SK-N-SH (cell line): ENCODE measurements around the gene SRP54.

Experiments
- EP300 ChIP-seq, 2 experiments: IDR thresholded peaks; 2 replicates each; pipeline versions ENCODE4 v1.4.0 to v1.6.1; 2012; ENCODE audit warnings: borderline replicate concordance in 1 of 2, low read depth in 1 of 2, low read length in 1 of 2
- EZH2phosphoT487 ChIP-seq: fragments of 200-600 bp; sonication (generic); IDR thresholded peaks from 2 replicates; pipeline ENCODE4 v1.6.1; 2017; ENCODE audit warnings: low read depth, mixed run types, mild to moderate bottlenecking, antibody characterized with exemption, moderate library complexity, borderline replicate concordance
- GABPA ChIP-seq: IDR thresholded peaks from 2 replicates; pipeline ENCODE4 v1.4.0; 2012; ENCODE audit warnings: low read depth, mild to moderate bottlenecking
- JUND ChIP-seq: IDR thresholded peaks from 2 replicates; pipeline ENCODE4 v1.4.0; 2012
- POLR2AphosphoS5 ChIP-seq: IDR thresholded peaks from 2 replicates; pipeline ENCODE4 v1.6.1; 2012; ENCODE audit warnings: low read depth, low read length
- RFX5 ChIP-seq: IDR thresholded peaks from 2 replicates; pipeline ENCODE4 v1.6.1; 2012; ENCODE audit warnings: mild to moderate bottlenecking, improper control_type of control experiment, low read length
- TAF1 ChIP-seq: IDR thresholded peaks from 2 replicates; pipeline ENCODE4 v1.6.1; 2012; ENCODE audit warnings: low read depth, mild to moderate bottlenecking, low read length, moderate library complexity, borderline replicate concordance
- YY1 ChIP-seq: IDR thresholded peaks from 2 replicates; pipeline ENCODE4 v1.4.0; 2012; ENCODE audit warnings: low read depth, mild to moderate bottlenecking
- TF ChIP-seq, protein P1 (sequence below): IDR thresholded peaks from 2 replicates; pipeline ENCODE4 v1.4.0; 2012; ENCODE audit warnings: low read depth
- TF ChIP-seq, protein P2 (sequence below): fragments of 200-600 bp; sonication (generic); IDR thresholded peaks from 2 replicates; pipeline ENCODE4 v1.6.1; 2017; ENCODE audit warnings: antibody characterized with exemption, mild to moderate bottlenecking, moderate library complexity
- TF ChIP-seq, protein P3 (sequence below): IDR thresholded peaks from 2 replicates; pipeline ENCODE4 v1.6.1; 2012; ENCODE audit warnings: mild to moderate bottlenecking, low read depth, low read length, moderate library complexity

DNA sequence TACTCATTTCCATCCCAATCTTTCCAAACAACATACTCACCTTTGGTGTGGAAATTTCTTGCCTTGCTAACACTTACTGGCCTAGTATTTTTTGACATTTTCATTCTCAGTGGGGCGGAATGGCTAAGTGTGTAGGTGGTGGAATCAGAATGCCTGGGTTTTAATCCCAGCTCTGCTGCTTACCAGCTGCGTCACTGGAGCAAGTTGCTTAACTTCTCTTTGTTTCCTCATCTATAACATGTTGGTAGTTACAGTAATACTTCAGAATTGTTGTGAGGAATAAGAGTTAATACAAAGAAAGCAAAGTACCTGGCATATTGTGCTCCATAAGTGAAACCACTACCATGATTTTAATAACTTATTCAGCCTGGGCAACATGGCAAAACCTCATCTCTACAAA, 60.3 kb downstream of the SRP54 start:
- no peak for TF ChIP-seq EZH2phosphoT487
- TF ChIP-seq, protein P1, sequence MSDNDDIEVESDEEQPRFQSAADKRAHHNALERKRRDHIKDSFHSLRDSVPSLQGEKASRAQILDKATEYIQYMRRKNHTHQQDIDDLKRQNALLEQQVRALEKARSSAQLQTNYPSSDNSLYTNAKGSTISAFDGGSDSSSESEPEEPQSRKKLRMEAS = no peak
- TF ChIP-seq, protein P2, sequence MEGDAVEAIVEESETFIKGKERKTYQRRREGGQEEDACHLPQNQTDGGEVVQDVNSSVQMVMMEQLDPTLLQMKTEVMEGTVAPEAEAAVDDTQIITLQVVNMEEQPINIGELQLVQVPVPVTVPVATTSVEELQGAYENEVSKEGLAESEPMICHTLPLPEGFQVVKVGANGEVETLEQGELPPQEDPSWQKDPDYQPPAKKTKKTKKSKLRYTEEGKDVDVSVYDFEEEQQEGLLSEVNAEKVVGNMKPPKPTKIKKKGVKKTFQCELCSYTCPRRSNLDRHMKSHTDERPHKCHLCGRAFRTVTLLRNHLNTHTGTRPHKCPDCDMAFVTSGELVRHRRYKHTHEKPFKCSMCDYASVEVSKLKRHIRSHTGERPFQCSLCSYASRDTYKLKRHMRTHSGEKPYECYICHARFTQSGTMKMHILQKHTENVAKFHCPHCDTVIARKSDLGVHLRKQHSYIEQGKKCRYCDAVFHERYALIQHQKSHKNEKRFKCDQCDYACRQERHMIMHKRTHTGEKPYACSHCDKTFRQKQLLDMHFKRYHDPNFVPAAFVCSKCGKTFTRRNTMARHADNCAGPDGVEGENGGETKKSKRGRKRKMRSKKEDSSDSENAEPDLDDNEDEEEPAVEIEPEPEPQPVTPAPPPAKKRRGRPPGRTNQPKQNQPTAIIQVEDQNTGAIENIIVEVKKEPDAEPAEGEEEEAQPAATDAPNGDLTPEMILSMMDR = no peak
- no peak for TF ChIP-seq EP300 (IDR thresholded peaks at IDR 0.05; ENCODE audit: borderline replicate concordance in 1 of 2, low read depth in 1 of 2, low read length in 1 of 2)
- no peak for TF ChIP-seq POLR2AphosphoS5
- TF ChIP-seq, protein P3, sequence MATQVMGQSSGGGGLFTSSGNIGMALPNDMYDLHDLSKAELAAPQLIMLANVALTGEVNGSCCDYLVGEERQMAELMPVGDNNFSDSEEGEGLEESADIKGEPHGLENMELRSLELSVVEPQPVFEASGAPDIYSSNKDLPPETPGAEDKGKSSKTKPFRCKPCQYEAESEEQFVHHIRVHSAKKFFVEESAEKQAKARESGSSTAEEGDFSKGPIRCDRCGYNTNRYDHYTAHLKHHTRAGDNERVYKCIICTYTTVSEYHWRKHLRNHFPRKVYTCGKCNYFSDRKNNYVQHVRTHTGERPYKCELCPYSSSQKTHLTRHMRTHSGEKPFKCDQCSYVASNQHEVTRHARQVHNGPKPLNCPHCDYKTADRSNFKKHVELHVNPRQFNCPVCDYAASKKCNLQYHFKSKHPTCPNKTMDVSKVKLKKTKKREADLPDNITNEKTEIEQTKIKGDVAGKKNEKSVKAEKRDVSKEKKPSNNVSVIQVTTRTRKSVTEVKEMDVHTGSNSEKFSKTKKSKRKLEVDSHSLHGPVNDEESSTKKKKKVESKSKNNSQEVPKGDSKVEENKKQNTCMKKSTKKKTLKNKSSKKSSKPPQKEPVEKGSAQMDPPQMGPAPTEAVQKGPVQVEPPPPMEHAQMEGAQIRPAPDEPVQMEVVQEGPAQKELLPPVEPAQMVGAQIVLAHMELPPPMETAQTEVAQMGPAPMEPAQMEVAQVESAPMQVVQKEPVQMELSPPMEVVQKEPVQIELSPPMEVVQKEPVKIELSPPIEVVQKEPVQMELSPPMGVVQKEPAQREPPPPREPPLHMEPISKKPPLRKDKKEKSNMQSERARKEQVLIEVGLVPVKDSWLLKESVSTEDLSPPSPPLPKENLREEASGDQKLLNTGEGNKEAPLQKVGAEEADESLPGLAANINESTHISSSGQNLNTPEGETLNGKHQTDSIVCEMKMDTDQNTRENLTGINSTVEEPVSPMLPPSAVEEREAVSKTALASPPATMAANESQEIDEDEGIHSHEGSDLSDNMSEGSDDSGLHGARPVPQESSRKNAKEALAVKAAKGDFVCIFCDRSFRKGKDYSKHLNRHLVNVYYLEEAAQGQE = no peak
- no peak for TF ChIP-seq TAF1
- no peak for TF ChIP-seq RFX5
- TF ChIP-seq JUND = no peak
- TF ChIP-seq YY1 = no peak
- no peak for TF ChIP-seq GABPA
